Lung microvascular endothelial cell (primary cell): ENCODE measurements around the gene SHB. TPM values are rescaled to one million over a fixed set of nuclear protein-coding genes. Genes with fewer than 3 reads are reported as not detected.

Source experiments
- DNase-seq, 2 donors: peaks; one replicate each; pipeline versions ENCODE4 v3.0.0 to v3.0.0-alpha.2; 2010; ENCODE audit warnings: low read depth in 2 of 2
- total RNA-seq: library from RNA; depleted of rRNA; stranded (reverse); fragments of >200 nt; gene quantifications from 2 replicates; pipeline ENCODE4 v1.2.1, GENCODE V29; 2014

The SHB gene
- total RNA-seq, 1 donor from 2014 or later, result 22.6 TPM

GRCh38 chr9:37955781-37956422 is 113.1 kb downstream of the SHB start:
- DNase-seq, result no peak

GRCh38 chr9:37954581-37954981 is 114.4 kb downstream of the SHB start:
- no peak for DNase-seq

GRCh38 chr9:37953775-37954437 is 115.1 kb downstream of the SHB start:
- peak; percentile 88 to 99 for DNase-seq

GRCh38 chr9:37953206-37953774 is 115.7 kb downstream of the SHB start:
- DNase-seq, result no peak

- peak in 1 of 2 donors; percentile 41 for DNase-seq
These were observed 116.3 kb downstream of the SHB start for GRCh38 chr9:37952731-37953130.

- no peak for DNase-seq
These were observed 117.2 kb downstream of the SHB start for GRCh38 chr9:37951671-37952449.

- no peak for DNase-seq
These were observed 118.5 kb downstream of the SHB start for GRCh38 chr9:37950561-37950960.

GRCh38 chr9:37949576-37949975 is 119.5 kb downstream of the SHB start:
- DNase-seq, result no peak

GRCh38 chr9:37948417-37948980 is 120.5 kb downstream of the SHB start:
- no peak for DNase-seq

GRCh38 chr9:37947977-37948376 is 121.0 kb downstream of the SHB start:
- no peak for DNase-seq

GRCh38 chr9:37947471-37947870 is 121.6 kb downstream of the SHB start:
- no peak for DNase-seq

- DNase-seq, result no peak
These were observed 122.1 kb downstream of the SHB start for GRCh38 chr9:37946971-37947370.

GRCh38 chr9:37946041-37946440 is 123.0 kb downstream of the SHB start:
- DNase-seq, result peak in 1 of 2 donors; percentile 50

GRCh38 chr9:37944671-37945481 is 124.2 kb downstream of the SHB start:
- peak in 1 of 2 donors; percentile 32 for DNase-seq

GRCh38 chr9:37944266-37944650 is 124.8 kb downstream of the SHB start:
- no peak for DNase-seq

GRCh38 chr9:37943345-37944265 is 125.4 kb downstream of the SHB start:
- peak in 1 of 2 donors; percentile 71 for DNase-seq

GRCh38 chr9:37942621-37943344 is 126.2 kb downstream of the SHB start:
- DNase-seq, result no peak

GRCh38 chr9:37941253-37941652 is 127.8 kb downstream of the SHB start:
- DNase-seq, result no peak

- DNase-seq, result no peak
These were observed 129.4 kb downstream of the SHB start for GRCh38 chr9:37939575-37940095.
